GM12864 (cell line): ENCODE data around the gene MPIG6B.

Experiments
- DNase-seq: peaks from one replicate; pipeline ENCODE4 v3.0.0-alpha.2; 2011; ENCODE audit warnings: low read depth
- H3K4me3 ChIP-seq: 2 replicates; pipeline ENCODE4 v1.5.1; 2011; ENCODE audit warnings: mild to moderate bottlenecking, low read depth, low read length, control low read depth
- TF ChIP-seq, protein P1 (sequence below): IDR thresholded peaks from 2 replicates; pipeline ENCODE4 v1.5.1; 2011; ENCODE audit warnings: low read depth, mild to moderate bottlenecking, moderate library complexity, low read length, control low read depth, inconsistent platforms; ENCODE audit errors: missing control alignments

The MPIG6B gene

DNA sequence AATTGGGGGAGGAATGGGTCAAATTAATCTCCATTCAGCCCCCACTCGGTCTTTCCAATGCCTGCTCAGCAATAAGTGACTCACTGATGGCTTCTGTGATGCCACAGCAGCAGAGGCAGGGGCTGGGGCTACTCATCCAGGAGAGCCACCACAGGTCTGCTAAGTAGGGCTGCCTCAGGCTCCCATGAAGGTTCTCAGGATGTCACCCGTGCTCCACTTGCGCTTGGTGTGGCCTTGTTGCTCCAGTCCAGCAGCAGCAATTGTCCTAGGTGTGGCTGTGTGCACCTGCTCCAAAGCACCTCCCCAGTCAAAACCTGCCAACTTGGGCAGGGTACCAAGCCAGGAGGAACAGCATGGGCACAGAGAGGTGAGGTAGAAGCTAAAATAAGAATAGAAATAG is 1.0 kb upstream of the MPIG6B start:
- no peak overlapping the region for H3K4me3 ChIP-seq
- TF ChIP-seq, protein P1, sequence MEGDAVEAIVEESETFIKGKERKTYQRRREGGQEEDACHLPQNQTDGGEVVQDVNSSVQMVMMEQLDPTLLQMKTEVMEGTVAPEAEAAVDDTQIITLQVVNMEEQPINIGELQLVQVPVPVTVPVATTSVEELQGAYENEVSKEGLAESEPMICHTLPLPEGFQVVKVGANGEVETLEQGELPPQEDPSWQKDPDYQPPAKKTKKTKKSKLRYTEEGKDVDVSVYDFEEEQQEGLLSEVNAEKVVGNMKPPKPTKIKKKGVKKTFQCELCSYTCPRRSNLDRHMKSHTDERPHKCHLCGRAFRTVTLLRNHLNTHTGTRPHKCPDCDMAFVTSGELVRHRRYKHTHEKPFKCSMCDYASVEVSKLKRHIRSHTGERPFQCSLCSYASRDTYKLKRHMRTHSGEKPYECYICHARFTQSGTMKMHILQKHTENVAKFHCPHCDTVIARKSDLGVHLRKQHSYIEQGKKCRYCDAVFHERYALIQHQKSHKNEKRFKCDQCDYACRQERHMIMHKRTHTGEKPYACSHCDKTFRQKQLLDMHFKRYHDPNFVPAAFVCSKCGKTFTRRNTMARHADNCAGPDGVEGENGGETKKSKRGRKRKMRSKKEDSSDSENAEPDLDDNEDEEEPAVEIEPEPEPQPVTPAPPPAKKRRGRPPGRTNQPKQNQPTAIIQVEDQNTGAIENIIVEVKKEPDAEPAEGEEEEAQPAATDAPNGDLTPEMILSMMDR = no peak
- DNase-seq = no peak

GRCh38 chr6:31723980-31724691 is 963 bp downstream of the MPIG6B start:
- DNase-seq = no peak
- TF ChIP-seq, protein P1 = no peak
- no peak overlapping the region for H3K4me3 ChIP-seq

- no peak overlapping the region for H3K4me3 ChIP-seq
- TF ChIP-seq, protein P1 = no peak
- DNase-seq = no peak
Measured at GRCh38 chr6:31725502-31726350, 2.6 kb downstream of the MPIG6B start.

DNA sequence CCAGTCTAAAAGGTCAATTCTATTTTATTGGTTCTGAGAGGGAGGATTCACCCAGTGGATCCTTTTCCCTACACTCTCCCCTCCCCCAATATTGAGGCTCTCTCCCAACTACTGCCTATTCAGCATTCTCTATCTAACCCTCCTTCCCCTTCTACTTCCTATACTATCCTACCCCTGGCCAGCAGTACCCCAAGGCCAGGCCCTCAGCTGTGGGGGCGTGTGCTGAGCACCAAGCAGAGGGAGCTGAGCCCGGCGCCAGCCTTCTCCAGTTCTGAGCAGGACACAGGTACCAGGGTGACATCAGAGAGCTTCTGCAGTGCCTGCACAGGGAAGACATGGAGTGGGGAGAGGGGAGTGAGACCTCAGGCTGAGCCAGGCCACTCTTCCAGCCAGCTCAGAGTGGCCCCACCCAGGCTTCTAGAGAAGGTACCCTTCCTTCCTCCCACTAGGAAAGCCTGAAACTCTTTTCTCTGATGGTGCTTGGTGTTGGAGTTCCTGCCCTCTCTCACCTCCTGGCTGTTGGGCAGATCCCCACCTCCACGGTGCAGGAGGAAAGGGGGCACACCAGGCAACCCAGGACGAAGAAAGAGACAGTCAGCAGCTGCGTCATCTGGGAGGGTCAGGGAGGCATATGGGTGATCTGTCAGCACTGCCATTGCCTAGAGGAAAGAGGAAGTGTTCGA is 4.0 kb downstream of the MPIG6B start:
- TF ChIP-seq, protein P1 = no peak
- H3K4me3 ChIP-seq = no peak overlapping the region

DNA sequence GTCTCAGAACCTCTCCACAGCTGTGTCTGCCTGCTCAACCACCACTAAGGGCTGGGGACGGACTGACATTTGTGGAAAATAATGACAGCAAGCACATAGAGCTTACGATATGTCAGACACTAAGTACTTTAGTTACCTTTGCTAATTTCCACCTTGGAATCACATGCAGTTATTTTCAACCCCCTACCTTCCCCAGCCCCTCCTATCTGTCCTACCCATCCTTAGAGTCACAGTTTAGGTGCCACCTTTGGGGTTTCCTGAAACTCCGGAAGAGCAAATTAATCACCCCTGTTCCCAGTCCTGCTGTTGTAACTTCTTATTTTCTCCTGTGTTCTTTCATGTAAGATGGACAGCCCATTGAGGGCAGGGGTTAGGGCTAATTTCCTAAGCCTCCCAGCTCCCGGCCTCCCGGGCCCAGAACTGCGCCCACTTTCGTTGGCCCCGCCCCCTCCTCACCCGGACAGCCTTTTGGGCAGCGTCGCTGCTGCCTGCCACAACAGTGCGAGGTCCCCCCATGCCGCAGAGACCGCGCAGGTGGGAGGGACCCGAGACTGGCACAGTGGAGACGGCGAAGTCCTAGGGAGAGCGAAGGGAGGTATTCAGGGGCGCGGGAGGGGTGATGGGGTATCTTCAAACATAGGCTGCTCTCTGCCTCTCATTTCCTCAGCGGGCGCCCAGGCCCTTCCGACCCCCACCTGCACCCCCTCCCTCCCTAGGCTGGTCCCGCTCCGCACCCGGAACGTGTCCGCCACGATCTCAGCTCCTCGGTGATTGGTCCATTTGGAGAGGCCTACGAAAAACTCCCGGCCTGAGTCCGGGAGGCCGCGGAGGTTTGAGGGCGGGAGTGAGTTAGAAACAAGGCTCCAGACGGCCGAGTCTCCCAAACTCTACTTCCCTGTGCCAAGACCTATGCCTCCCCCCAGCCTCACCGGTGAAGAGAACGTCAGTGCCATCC is 4.8 kb downstream of the MPIG6B start:
- TF ChIP-seq, protein P1 = no peak
- no peak overlapping the region for H3K4me3 ChIP-seq
- peak; percentile 70 for DNase-seq

More for the DNA sequence above, 4.0 kb downstream of the MPIG6B start:
- no peak for DNase-seq
